Gastrocnemius medialis (tissue), 4 donors: ENCODE results near the gene ANKRD29. TPM values are rescaled to one million over a fixed set of nuclear protein-coding genes. Genes with fewer than 3 reads are reported as not detected.

Experiments used
- ATAC-seq, 2 donors: fragments of 150-250 bp; one replicate each; pipeline ENCODE4 v1.9.1; 2016
- DNase-seq, 2 donors: peaks; one replicate each; pipeline ENCODE4 v3.0.0-alpha.2; 2019
- H3K27ac ChIP-seq, 4 donors: fragments of 200-600 bp; sonication (generic); 1 replicate in 1 of 4; 2 replicates in 3 of 4; pipeline ENCODE4 v1.5.1; 2016 to 2018; ENCODE audit warnings: mild to moderate bottlenecking in 2 of 4, moderate library complexity in 1 of 4
- H3K27me3 ChIP-seq, 3 donors: fragments of 200-600 bp; sonication (generic) in 2 of 3; 1 replicate in 1 of 3; 2 replicates in 2 of 3; pipeline versions ENCODE4 v1.5.1 to v1.6.0; 2016 to 2019; ENCODE audit warnings: mild to moderate bottlenecking in 1 of 3, moderate library complexity in 1 of 3
- H3K36me3 ChIP-seq, 2 donors: fragments of 200-600 bp; sonication (generic) in 1 of 2; one replicate each; pipeline ENCODE4 v1.5.1; 2017 to 2018
- H3K4me1 ChIP-seq, 2 donors: fragments of 200-600 bp; sonication (generic) in 1 of 2; one replicate each; pipeline ENCODE4 v1.5.1; 2016 to 2017; ENCODE audit warnings: mild to moderate bottlenecking in 2 of 2
- H3K4me3 ChIP-seq, 4 donors: fragments of 200-600 bp; sonication (generic) in 3 of 4; 1 replicate in 1 of 4; 2 replicates in 3 of 4; pipeline ENCODE4 v1.5.1; 2016 to 2019; ENCODE audit warnings: mild to moderate bottlenecking in 2 of 4
- H3K9me3 ChIP-seq, 3 donors: fragments of 200-600 bp; sonication (generic) in 2 of 3; 1 replicate in 1 of 3; 2 replicates in 2 of 3; pipeline ENCODE4 v1.5.1; 2016 to 2019
- CTCF ChIP-seq, 5 experiments: fragments of 450-650 bp in 3 of 5; fragments of 200-600 bp in 2 of 5; sonication (generic) in 2 of 5; IDR thresholded peaks in 4 of 5; conservative IDR thresholded peaks in 1 of 5; 1 replicate in 4 of 5; 2 replicates in 1 of 5; pipeline ENCODE4 v1.5.1; 2016 to 2019; ENCODE audit warnings: antibody characterized with exemption in 5 of 5, mild to moderate bottlenecking in 3 of 5, moderate library complexity in 3 of 5
- POLR2A ChIP-seq, 2 donors: fragments of 450-650 bp; IDR thresholded peaks; one replicate each; pipeline ENCODE4 v1.6.1; 2017; ENCODE audit warnings: antibody characterized with exemption in 2 of 2, mild to moderate bottlenecking in 2 of 2, moderate library complexity in 2 of 2
- in situ Hi-C, 4 donors: fragments of 200-750 bp; cut with MboI; loops; one replicate each; pipeline versions ENCODE4 v1.15.0 to v1.8.0; 2017; ENCODE audit warnings: low sequenced_read_pairs in 4 of 4
- intact Hi-C: fragments of 100-400 bp; cut with DNase I; formaldehyde crosslinking; loops from one replicate; pipeline ENCODE4 v1.15.1; 2023; ENCODE audit warnings: low total_unique reads
- total RNA-seq, 4 donors: library from RNA; depleted of rRNA; stranded (reverse); fragments of >200 nt; gene quantifications; one replicate each; pipeline versions ENCODE4 v1.1.0 to v1.2.3, GENCODE V29; 2016

ANKRD29 gene
- total RNA-seq, 4 donors from 2014 or later = 0.93 to 2.8 (median 1.6) TPM

GRCh38 chr18:23673725-23674124, 11.0 kb upstream of the ANKRD29 start:
- TF ChIP-seq POLR2A (IDR thresholded peaks at IDR 0.05) (no peak), CTCF (IDR thresholded peaks at IDR 0.05 in 4 of 5, conservative IDR thresholded peaks at IDR 0.05 in 1 of 5) (no peak)
- ATAC-seq = no peak
- Histone ChIP-seq H3K9me3 (no peaks in the 10 kb centered on the region), H3K27ac (no peak overlapping the region), H3K4me1 (no peaks in the 10 kb centered on the region), H3K4me3 (no peak overlapping the region), H3K36me3 (no peaks in the 10 kb centered on the region), H3K27me3 (no peaks in the 10 kb centered on the region)
- in situ Hi-C loops = loop anchor here in 2 of 4 donors (25.0 kb wide), 2 partner anchors 89 to 239 kb away; no protein-coding TSS in a partner anchor
- intact Hi-C loops = no loop called here
- no peak for DNase-seq

- in situ Hi-C loops (loop anchor here in 2 of 4 donors (25.0 kb wide), 2 partner anchors 91 to 241 kb away; no protein-coding TSS in a partner anchor), intact Hi-C loops (no loop called here)
- ATAC-seq = no peak
- Histone ChIP-seq H3K9me3 (no peaks in the 10 kb centered on the region), H3K27me3 (no peaks in the 10 kb centered on the region), H3K36me3 (no peaks in the 10 kb centered on the region), H3K4me3 (no peak overlapping the region), H3K27ac (no peak overlapping the region), H3K4me1 (no peaks in the 10 kb centered on the region)
- no peak for DNase-seq
- TF ChIP-seq CTCF (IDR thresholded peaks at IDR 0.05 in 4 of 5, conservative IDR thresholded peaks at IDR 0.05 in 1 of 5) = no peak
- no peak for TF ChIP-seq POLR2A (IDR thresholded peaks at IDR 0.05)
Measured at GRCh38 chr18:23671564-23671963, 8.9 kb upstream of the ANKRD29 start.

- Histone ChIP-seq H3K27me3 (no peaks in the 10 kb centered on the region), H3K9me3 (no peaks in the 10 kb centered on the region), H3K27ac (no peak overlapping the region), H3K36me3 (no peaks in the 10 kb centered on the region), H3K4me3 (no peak overlapping the region), H3K4me1 (no peaks in the 10 kb centered on the region)
- ATAC-seq (no peak), DNase-seq (no peak)
- intact Hi-C loops = no loop called here
- TF ChIP-seq POLR2A (IDR thresholded peaks at IDR 0.05) = no peak
- no peak for TF ChIP-seq CTCF (IDR thresholded peaks at IDR 0.05 in 4 of 5, conservative IDR thresholded peaks at IDR 0.05 in 1 of 5)
- in situ Hi-C loops = loop anchor here in 2 of 4 donors (25.0 kb wide), 2 partner anchors 92 to 242 kb away; no protein-coding TSS in a partner anchor
Measured at GRCh38 chr18:23669804-23670405, 7.2 kb upstream of the ANKRD29 start.

- no peaks in the 10 kb centered on the region for H3K36me3 ChIP-seq
- DNase-seq (no peak), ATAC-seq (no peak)
- no peak overlapping the region for H3K27ac ChIP-seq
- in situ Hi-C loops (loop anchor here in 2 of 4 donors (25.0 kb wide), 2 partner anchors 93 to 243 kb away; no protein-coding TSS in a partner anchor), intact Hi-C loops (no loop called here)
- no peaks in the 10 kb centered on the region for H3K4me1 ChIP-seq
- no peaks in the 10 kb centered on the region for H3K27me3 ChIP-seq
- TF ChIP-seq CTCF (IDR thresholded peaks at IDR 0.05 in 4 of 5, conservative IDR thresholded peaks at IDR 0.05 in 1 of 5) (no peak), POLR2A (IDR thresholded peaks at IDR 0.05) (no peak)
- H3K4me3 ChIP-seq = no peak overlapping the region
- H3K9me3 ChIP-seq = no peaks in the 10 kb centered on the region
Measured at GRCh38 chr18:23669202-23669766, 6.6 kb upstream of the ANKRD29 start.
